ENCODE measurements around the gene PTH1R.

Gene PTH1R

DNA sequence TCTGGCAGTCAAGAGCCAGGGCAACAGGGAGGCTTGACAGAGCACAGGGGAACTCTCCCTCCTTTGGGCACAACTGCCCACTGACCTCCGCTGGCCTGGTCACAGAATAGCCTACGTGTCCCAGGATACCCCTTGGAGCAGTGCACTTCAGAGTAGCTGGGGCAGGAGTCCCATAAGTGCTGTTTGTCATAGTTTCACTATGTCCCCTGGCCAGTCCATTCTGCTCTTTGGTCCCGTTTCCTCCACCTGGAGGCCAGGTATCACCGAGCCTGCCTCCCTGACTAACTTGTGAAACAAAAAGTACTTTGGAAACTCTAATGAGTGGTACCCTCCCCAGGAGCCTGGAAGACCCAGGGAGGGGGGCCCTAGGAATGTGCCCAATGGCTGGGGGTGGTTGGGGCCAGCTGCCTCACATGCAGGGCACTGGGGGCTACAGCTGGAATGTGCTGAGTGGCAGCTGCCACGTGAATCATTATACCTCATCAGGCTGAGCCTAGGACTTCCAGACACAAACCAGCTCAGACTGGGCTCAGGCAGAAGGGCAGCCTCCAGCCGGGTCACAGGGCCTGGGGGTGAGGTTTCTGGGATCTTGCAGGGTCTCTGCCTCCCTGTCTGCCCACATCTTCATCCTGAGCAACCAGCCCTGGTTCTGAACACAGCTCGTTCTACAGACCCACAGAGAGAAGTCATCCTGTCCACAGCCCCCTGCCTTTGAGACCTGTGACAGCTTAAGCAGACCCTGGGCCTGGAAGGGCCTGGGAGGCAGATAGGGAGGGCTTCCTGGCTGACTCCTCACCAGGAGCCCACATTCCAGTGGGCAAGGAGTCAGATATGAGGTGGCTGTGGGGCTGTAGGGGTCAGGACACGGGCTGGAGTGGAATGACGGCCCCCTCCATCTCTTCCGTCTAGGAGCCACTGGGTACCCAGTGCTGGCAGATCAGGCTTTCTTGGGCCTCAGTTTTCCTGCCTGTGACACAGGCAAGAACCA is 914 bp upstream of the PTH1R start:
- no peaks in the 10 kb centered on the region for H3K36me3 ChIP-seq (ENCODE audit: low read depth)
- no peak overlapping the region for H3K27ac ChIP-seq (ENCODE audit: poor library complexity, severe bottlenecking)
- ATAC-seq (ENCODE audit: low read depth) (no peak), DNase-seq (ENCODE audit: low spot score) (no peak)
- no peaks in the 10 kb centered on the region for H3K4me1 ChIP-seq (ENCODE audit: insufficient read depth, poor library complexity, severe bottlenecking)
- H3K4me3 ChIP-seq (ENCODE audit: severe bottlenecking), result no peak overlapping the region
- peaks cover 16% of the 10 kb centered on the region for H3K27me3 ChIP-seq (ENCODE audit: insufficient read depth, poor library complexity, severe bottlenecking)
- H3K9me3 ChIP-seq (ENCODE audit: severe bottlenecking), result no peaks in the 10 kb centered on the region
- TF ChIP-seq, protein P1, sequence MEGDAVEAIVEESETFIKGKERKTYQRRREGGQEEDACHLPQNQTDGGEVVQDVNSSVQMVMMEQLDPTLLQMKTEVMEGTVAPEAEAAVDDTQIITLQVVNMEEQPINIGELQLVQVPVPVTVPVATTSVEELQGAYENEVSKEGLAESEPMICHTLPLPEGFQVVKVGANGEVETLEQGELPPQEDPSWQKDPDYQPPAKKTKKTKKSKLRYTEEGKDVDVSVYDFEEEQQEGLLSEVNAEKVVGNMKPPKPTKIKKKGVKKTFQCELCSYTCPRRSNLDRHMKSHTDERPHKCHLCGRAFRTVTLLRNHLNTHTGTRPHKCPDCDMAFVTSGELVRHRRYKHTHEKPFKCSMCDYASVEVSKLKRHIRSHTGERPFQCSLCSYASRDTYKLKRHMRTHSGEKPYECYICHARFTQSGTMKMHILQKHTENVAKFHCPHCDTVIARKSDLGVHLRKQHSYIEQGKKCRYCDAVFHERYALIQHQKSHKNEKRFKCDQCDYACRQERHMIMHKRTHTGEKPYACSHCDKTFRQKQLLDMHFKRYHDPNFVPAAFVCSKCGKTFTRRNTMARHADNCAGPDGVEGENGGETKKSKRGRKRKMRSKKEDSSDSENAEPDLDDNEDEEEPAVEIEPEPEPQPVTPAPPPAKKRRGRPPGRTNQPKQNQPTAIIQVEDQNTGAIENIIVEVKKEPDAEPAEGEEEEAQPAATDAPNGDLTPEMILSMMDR (IDR thresholded peaks at IDR 0.05; ENCODE audit: poor library complexity, severe bottlenecking), result no peak

DNA sequence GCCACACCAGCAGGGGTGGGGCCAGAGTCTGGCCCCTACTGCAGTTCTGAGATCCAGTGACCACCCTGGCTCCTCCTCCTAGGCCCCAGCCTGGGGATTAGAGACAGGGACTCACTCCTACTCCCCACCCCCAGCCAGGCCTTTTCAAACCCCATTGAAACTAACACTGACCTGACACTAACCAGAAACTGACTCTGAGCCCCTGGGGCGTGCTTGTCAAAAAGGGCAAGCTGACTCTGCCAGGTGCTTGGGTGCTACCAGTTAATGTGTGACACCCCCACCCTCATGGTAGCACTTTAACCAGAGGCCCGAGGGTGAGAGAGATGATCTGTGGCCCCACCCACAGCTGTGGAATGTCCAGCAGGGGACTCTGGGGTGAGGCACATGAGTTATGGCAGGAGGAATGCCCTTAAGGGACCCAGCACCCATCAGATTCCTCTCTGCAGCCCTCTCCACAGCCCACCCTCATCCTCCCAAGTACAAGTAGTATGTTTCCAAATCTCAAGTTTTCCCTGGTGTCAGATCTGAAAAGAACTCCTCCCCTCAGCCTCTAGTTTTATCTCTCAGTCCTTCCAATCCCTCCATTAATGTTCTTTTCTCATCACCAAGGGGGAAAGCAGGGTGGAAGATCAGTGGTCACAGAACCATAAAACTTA is 1.4 kb downstream of the PTH1R start:
- H3K27me3 ChIP-seq (ENCODE audit: insufficient read depth, poor library complexity, severe bottlenecking), result peaks cover 31% of the 10 kb centered on the region
- DNase-seq (ENCODE audit: low spot score) (no peak), ATAC-seq (ENCODE audit: low read depth) (peak; percentile 7; the same call in 1 of the 3 replicates)
- H3K4me3 ChIP-seq (ENCODE audit: severe bottlenecking), result no peak overlapping the region
- TF ChIP-seq, protein P1 (IDR thresholded peaks at IDR 0.05; ENCODE audit: poor library complexity, severe bottlenecking), result no peak
- no peaks in the 10 kb centered on the region for H3K9me3 ChIP-seq (ENCODE audit: severe bottlenecking)
- no peaks in the 10 kb centered on the region for H3K36me3 ChIP-seq (ENCODE audit: low read depth)
- H3K27ac ChIP-seq (ENCODE audit: poor library complexity, severe bottlenecking), result no peak overlapping the region
- no peaks in the 10 kb centered on the region for H3K4me1 ChIP-seq (ENCODE audit: insufficient read depth, poor library complexity, severe bottlenecking)

DNA sequence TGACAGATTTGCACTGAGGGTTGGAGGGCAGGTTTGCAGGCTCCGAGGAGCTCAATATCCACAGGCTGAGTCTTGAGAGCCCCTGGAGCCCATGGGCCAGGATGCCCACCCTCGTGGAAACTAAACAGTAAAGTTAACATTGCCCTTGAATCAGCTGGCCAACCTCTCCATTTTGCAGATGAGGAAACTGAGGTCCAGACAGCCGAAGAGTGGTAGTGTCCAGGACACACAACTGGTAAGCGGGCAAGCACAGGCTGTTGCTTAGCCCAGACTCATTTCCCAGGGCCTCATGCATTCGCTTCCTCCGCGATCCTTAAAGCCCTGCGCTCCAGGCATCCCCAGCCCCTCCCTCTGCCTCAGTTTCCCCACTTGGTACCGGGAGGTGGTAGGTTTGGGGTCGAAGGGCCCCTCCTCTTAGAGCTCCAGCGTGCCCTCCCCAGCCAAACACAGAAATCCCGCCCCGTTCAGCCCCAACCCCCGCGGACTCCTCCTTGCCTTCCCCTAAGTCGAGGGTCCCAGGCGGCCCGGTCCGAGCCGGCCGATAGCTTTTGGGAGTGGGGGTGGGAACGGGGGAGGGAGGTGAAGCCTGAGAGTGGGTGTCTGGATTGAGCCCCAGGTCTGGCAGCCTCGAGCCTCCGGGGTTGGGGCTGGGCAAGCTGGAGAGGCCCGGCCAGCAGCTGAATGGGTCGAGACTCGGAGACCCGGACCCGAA is 3.5 kb downstream of the PTH1R start:
- TF ChIP-seq, protein P1 (IDR thresholded peaks at IDR 0.05; ENCODE audit: poor library complexity, severe bottlenecking), result no peak
- no peak for DNase-seq (ENCODE audit: low spot score)
- no peak for ATAC-seq (ENCODE audit: low read depth)
- Histone ChIP-seq H3K27me3 (ENCODE audit: insufficient read depth, poor library complexity, severe bottlenecking) (peaks cover 34% of the 10 kb centered on the region), H3K36me3 (ENCODE audit: low read depth) (no peaks in the 10 kb centered on the region), H3K4me1 (ENCODE audit: insufficient read depth, poor library complexity, severe bottlenecking) (no peaks in the 10 kb centered on the region), H3K9me3 (ENCODE audit: severe bottlenecking) (no peaks in the 10 kb centered on the region), H3K27ac (ENCODE audit: poor library complexity, severe bottlenecking) (no peak overlapping the region), H3K4me3 (ENCODE audit: severe bottlenecking) (peak overlapping the region; percentile 26)

DNA sequence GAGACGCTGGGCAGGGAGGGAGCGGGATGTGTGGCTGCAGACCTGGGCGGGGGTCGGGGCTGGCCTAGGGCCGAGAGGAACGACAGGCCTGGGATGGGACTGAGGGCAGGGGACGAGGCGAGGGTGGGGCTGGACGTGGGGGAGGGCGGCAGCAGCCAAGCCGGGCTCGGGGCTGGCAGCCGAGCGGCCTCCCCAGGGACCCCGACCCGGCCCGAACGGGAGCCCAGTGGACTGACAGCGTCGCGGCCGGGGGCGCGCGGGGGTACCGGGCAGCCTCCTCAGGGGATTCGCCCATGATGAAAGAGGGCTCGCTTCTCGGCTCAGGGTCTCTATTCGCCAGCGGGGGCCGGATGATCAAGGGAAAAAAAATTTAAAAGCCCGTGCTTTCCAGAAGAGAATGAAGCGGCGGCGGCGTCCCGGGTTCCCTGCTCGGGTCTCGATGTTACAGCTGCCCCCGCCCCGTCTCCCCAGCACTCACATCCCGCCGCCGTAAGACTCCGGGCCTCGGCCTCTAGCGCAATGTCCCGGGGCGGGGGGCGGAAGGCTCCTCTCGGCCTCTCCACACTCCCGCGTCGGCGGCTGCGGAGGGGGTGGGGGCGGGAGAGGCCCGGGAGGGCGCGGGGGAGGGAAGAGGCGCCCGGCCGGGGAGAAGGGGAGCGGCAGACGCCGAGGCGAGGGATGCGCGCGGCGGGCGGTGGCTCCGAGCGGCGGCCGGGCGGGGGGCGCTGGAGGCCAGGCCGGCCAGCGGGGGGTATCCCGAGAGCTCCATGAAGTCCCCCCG is 4.3 kb downstream of the PTH1R start:
- no peaks in the 10 kb centered on the region for H3K9me3 ChIP-seq (ENCODE audit: severe bottlenecking)
- H3K27me3 ChIP-seq (ENCODE audit: insufficient read depth, poor library complexity, severe bottlenecking), result peaks cover 34% of the 10 kb centered on the region
- H3K4me3 ChIP-seq (ENCODE audit: severe bottlenecking), result peak overlapping the region; percentile 26
- TF ChIP-seq, protein P1 (IDR thresholded peaks at IDR 0.05; ENCODE audit: poor library complexity, severe bottlenecking), result no peak
- H3K4me1 ChIP-seq (ENCODE audit: insufficient read depth, poor library complexity, severe bottlenecking), result no peaks in the 10 kb centered on the region
- DNase-seq (ENCODE audit: low spot score), result no peak
- H3K36me3 ChIP-seq (ENCODE audit: low read depth), result no peaks in the 10 kb centered on the region
- no peak for ATAC-seq (ENCODE audit: low read depth)
- H3K27ac ChIP-seq (ENCODE audit: poor library complexity, severe bottlenecking), result no peak overlapping the region
